ENCODE results near the gene PPP1R11. TPM values are rescaled to one million over a fixed set of nuclear protein-coding genes. Genes with fewer than 3 reads are reported as not detected.
"Not testable (repeated sequence)": the region's sequence is repeated elsewhere in the genome, so short reads cannot be mapped to it uniquely, and the experiment has no call there.

The PPP1R11 gene
- total RNA-seq: 45.3 TPM
- long read RNA-seq, transcript PPP1R11-205 (3 exons, 1,731 nt): major isoform, 66 of 71 reads
- long read RNA-seq, partial matches to known transcripts: 0 of 71 reads
- long read RNA-seq, other reads (novel, unspliced or antisense): 4 of 71 reads

- intact Hi-C loops (cut with micrococcal nuclease): loop anchor here (2.0 kb wide), 1 partner anchor 36 kb away; no protein-coding TSS in a partner anchor
- peaks cover 12% of the 10 kb centered on the region for H3K27me3 ChIP-seq (ENCODE audit: low read depth)
- peaks cover 50% of the 10 kb centered on the region for H3K4me1 ChIP-seq
- H3K36me3 ChIP-seq: peaks cover 28% of the 10 kb centered on the region
- H3K27ac ChIP-seq (replicated peaks): peak within 1 kb of the TSS; percentile 94
- no peaks in the 10 kb centered on the region for H3K9me3 ChIP-seq (replicated peaks)
- peak within 1 kb of the TSS; percentile 87 for H3K4me3 ChIP-seq
- DNase-seq: peak; percentile 98
- TF ChIP-seq CTCF (IDR thresholded peaks at IDR 0.05; ENCODE audit: borderline replicate concordance): no peak
These were observed at the start of gene PPP1R11 for GRCh38 chr6:30066577-30067459. PPP1R11 (plus strand) TSS chr6:30067198; CDS start chr6:30067411, 213 bp downstream.

- H3K27ac ChIP-seq (replicated peaks): no peak overlapping the region
- no peak for DNase-seq
- H3K4me3 ChIP-seq: no peak overlapping the region
- peaks cover 18% of the 10 kb centered on the region for H3K36me3 ChIP-seq
- intact Hi-C loops (cut with micrococcal nuclease): no loop called here
- H3K27me3 ChIP-seq (ENCODE audit: low read depth): no peaks in the 10 kb centered on the region
- no peaks in the 10 kb centered on the region for H3K4me1 ChIP-seq
- no peaks in the 10 kb centered on the region for H3K9me3 ChIP-seq (replicated peaks)
- TF ChIP-seq CTCF (IDR thresholded peaks at IDR 0.05; ENCODE audit: borderline replicate concordance): no peak
These were observed 47.2 kb upstream of the PPP1R11 start for GRCh38 chr6:30019819-30020218.

- DNase-seq: no peak
- H3K4me3 ChIP-seq: no peak overlapping the region
- TF ChIP-seq CTCF (IDR thresholded peaks at IDR 0.05; ENCODE audit: borderline replicate concordance): no peak
- H3K27me3 ChIP-seq (ENCODE audit: low read depth): no peaks in the 10 kb centered on the region
- H3K4me1 ChIP-seq: no peaks in the 10 kb centered on the region
- no peak overlapping the region for H3K27ac ChIP-seq (replicated peaks)
- intact Hi-C loops (cut with micrococcal nuclease): no loop called here
- H3K9me3 ChIP-seq (replicated peaks): no peaks in the 10 kb centered on the region
- H3K36me3 ChIP-seq: peaks cover 18% of the 10 kb centered on the region
These were observed 46.4 kb upstream of the PPP1R11 start for GRCh38 chr6:30020626-30021025.

- H3K36me3 ChIP-seq: peaks cover 18% of the 10 kb centered on the region
- intact Hi-C loops (cut with micrococcal nuclease): no loop called here
- H3K27ac ChIP-seq (replicated peaks): no peak overlapping the region
- no peak for DNase-seq
- no peaks in the 10 kb centered on the region for H3K9me3 ChIP-seq (replicated peaks)
- H3K4me1 ChIP-seq: no peaks in the 10 kb centered on the region
- no peak for TF ChIP-seq CTCF (IDR thresholded peaks at IDR 0.05; ENCODE audit: borderline replicate concordance)
- no peaks in the 10 kb centered on the region for H3K27me3 ChIP-seq (ENCODE audit: low read depth)
- no peak overlapping the region for H3K4me3 ChIP-seq
These were observed 44.8 kb upstream of the PPP1R11 start for GRCh38 chr6:30022189-30022588.

- H3K27me3 ChIP-seq (ENCODE audit: low read depth); DNase-seq; H3K4me1 ChIP-seq; H3K27ac ChIP-seq (replicated peaks); intact Hi-C loops (cut with micrococcal nuclease); H3K4me3 ChIP-seq; H3K9me3 ChIP-seq (replicated peaks): not testable (repeated sequence)
- peaks cover 18% of the 10 kb centered on the region for H3K36me3 ChIP-seq
These were observed 44.3 kb upstream of the PPP1R11 start for GRCh38 chr6:30022712-30023111.

- Histone ChIP-seq H3K4me3 (no peak overlapping the region), H3K27ac (replicated peaks) (no peak overlapping the region), H3K4me1 (no peaks in the 10 kb centered on the region), H3K9me3 (replicated peaks) (no peaks in the 10 kb centered on the region), H3K36me3 (peaks cover 14% of the 10 kb centered on the region), H3K27me3 (ENCODE audit: low read depth) (no peaks in the 10 kb centered on the region)
- DNase-seq: no peak
- intact Hi-C loops (cut with micrococcal nuclease): no loop called here
- TF ChIP-seq CTCF (IDR thresholded peaks at IDR 0.05; ENCODE audit: borderline replicate concordance): no peak
These were observed 41.8 kb upstream of the PPP1R11 start for GRCh38 chr6:30025186-30025585.

Measured in left ventricle myocardium inferior (tissue), 1 donor.